ENCODE data around the gene TDRD7. TPM values are rescaled to one million over a fixed set of nuclear protein-coding genes. Genes with fewer than 3 reads are reported as not detected.

Gene TDRD7
- polyA plus RNA-seq, 1 of the 3 experiments (the other 2 are of a cell fraction), result 4.9 TPM

- no peak overlapping the region for H3K9ac ChIP-seq
- H3K9me3 ChIP-seq, result no peaks in the 10 kb centered on the region
- TF ChIP-seq CTCF (IDR thresholded peaks at IDR 0.05) (no peak), JUND (IDR thresholded peaks at IDR 0.05) (no peak), FOXJ3 (CRISPR knock-in tag; IDR thresholded peaks at IDR 0.05) (no peak), YY1 (IDR thresholded peaks at IDR 0.05; ENCODE audit: low read depth) (no peak), CHD2 (IDR thresholded peaks at IDR 0.05; ENCODE audit: low read length, partially characterized antibody) (no peak), TEAD4 (IDR thresholded peaks at IDR 0.05; ENCODE audit: borderline replicate concordance, insufficient read depth) (no peak), TCF12 (IDR thresholded peaks at IDR 0.05) (no peak), ZBTB33 (IDR thresholded peaks at IDR 0.05; ENCODE audit: borderline replicate concordance, low read depth) (no peak)
- ChIA-PET POLR2A (no interaction called here), CTCF (interaction anchor here (3.1 kb wide), 1 partner anchor 21 kb away, joined by 20 read pairs; no protein-coding TSS in a partner anchor)
- DNase-seq, result no peak
- no peaks in the 10 kb centered on the region for H3K79me2 ChIP-seq (ENCODE audit: insufficient read depth)
- 54% methylated on average over 4 of the region's 5 CpGs for WGBS (ENCODE audit: low lambda C conversion rate)
- H3K27me3 ChIP-seq (ENCODE audit: insufficient read depth), result no peaks in the 10 kb centered on the region
- no peaks in the 10 kb centered on the region for H3K4me1 ChIP-seq (ENCODE audit: control insufficient read depth in 1 of 2, insufficient read depth in 2 of 2, low read depth in 1 of 2, low read length in 1 of 2)
- no peaks in the 10 kb centered on the region for H3K36me3 ChIP-seq (replicated peaks in 1 of 2; ENCODE audit: control insufficient read depth in 1 of 2, insufficient read depth in 2 of 2, low read length in 1 of 2)
- H2AFZ ChIP-seq (ENCODE audit: low read depth), result no peak overlapping the region
- H4K20me1 ChIP-seq (ENCODE audit: insufficient read depth), result no peaks in the 10 kb centered on the region
- H3F3A ChIP-seq (replicated peaks; ENCODE audit: insufficient read depth), result no peaks in the 10 kb centered on the region
- no peak overlapping the region for H3K4me2 ChIP-seq
- H3K9me2 ChIP-seq, result no peaks in the 10 kb centered on the region
- H3K4me3 ChIP-seq (ENCODE audit: low read depth in 2 of 2, low read length in 1 of 2), result no peak overlapping the region
- no peak overlapping the region for H3K27ac ChIP-seq (ENCODE audit: low read depth in 2 of 2, low read length in 1 of 2)
Measured at GRCh38 chr9:97365634-97366033, 46.3 kb upstream of the TDRD7 start.

- H3K79me2 ChIP-seq (ENCODE audit: insufficient read depth), result no peaks in the 10 kb centered on the region
- H2AFZ ChIP-seq (ENCODE audit: low read depth), result no peak overlapping the region
- no peaks in the 10 kb centered on the region for H4K20me1 ChIP-seq (ENCODE audit: insufficient read depth)
- CTCF ChIA-PET, result interaction anchor here (1.1 kb wide), 1 partner anchor 20 kb away, joined by 3 read pairs; no protein-coding TSS in a partner anchor
- POLR2A ChIA-PET, result no interaction called here
- no peaks in the 10 kb centered on the region for H3F3A ChIP-seq (replicated peaks; ENCODE audit: insufficient read depth)
- 90% methylated on average over 10 of the region's 10 CpGs for WGBS (ENCODE audit: low lambda C conversion rate)
- H3K36me3 ChIP-seq (replicated peaks in 1 of 2; ENCODE audit: control insufficient read depth in 1 of 2, insufficient read depth in 2 of 2, low read length in 1 of 2), result no peaks in the 10 kb centered on the region
- H3K9me3 ChIP-seq, result no peaks in the 10 kb centered on the region
- no peak overlapping the region for H3K9ac ChIP-seq
- no peaks in the 10 kb centered on the region for H3K27me3 ChIP-seq (ENCODE audit: insufficient read depth)
- DNase-seq, result no peak
- no peak overlapping the region for H3K4me3 ChIP-seq (ENCODE audit: low read depth in 2 of 2, low read length in 1 of 2)
- no peak overlapping the region for H3K27ac ChIP-seq (ENCODE audit: low read depth in 2 of 2, low read length in 1 of 2)
- no peaks in the 10 kb centered on the region for H3K4me1 ChIP-seq (ENCODE audit: control insufficient read depth in 1 of 2, insufficient read depth in 2 of 2, low read depth in 1 of 2, low read length in 1 of 2)
- H3K9me2 ChIP-seq, result no peaks in the 10 kb centered on the region
- no peak overlapping the region for H3K4me2 ChIP-seq
- TF ChIP-seq CTCF (IDR thresholded peaks at IDR 0.05) (no peak), JUND (IDR thresholded peaks at IDR 0.05) (no peak), EZH2phosphoT487 (IDR thresholded peaks at IDR 0.05; ENCODE audit: borderline replicate concordance, low read depth) (no peak), PBX3 (IDR thresholded peaks at IDR 0.05) (no peak), CHD2 (IDR thresholded peaks at IDR 0.05; ENCODE audit: low read length, partially characterized antibody) (no peak), REST (IDR thresholded peaks at IDR 0.05; ENCODE audit: low read depth, low read length) (no peak), TCF12 (IDR thresholded peaks at IDR 0.05) (no peak), FOSL2 (IDR thresholded peaks at IDR 0.05; ENCODE audit: borderline replicate concordance, low read depth) (no peak), RXRA (IDR thresholded peaks at IDR 0.05; ENCODE audit: borderline replicate concordance, low read depth) (no peak), USF1 (IDR thresholded peaks at IDR 0.05; ENCODE audit: borderline replicate concordance, low read depth) (no peak), NFIC (IDR thresholded peaks at IDR 0.05; ENCODE audit: borderline replicate concordance) (no peak)
Measured at GRCh38 chr9:97366476-97366875, 45.4 kb upstream of the TDRD7 start.

Data from SK-N-SH (cell line).